ENCODE results near the gene NEK2.
"Not testable (repeated sequence)": the region's sequence is repeated elsewhere in the genome, so short reads cannot be mapped to it uniquely, and the experiment has no call there.

NEK2 gene

DNA sequence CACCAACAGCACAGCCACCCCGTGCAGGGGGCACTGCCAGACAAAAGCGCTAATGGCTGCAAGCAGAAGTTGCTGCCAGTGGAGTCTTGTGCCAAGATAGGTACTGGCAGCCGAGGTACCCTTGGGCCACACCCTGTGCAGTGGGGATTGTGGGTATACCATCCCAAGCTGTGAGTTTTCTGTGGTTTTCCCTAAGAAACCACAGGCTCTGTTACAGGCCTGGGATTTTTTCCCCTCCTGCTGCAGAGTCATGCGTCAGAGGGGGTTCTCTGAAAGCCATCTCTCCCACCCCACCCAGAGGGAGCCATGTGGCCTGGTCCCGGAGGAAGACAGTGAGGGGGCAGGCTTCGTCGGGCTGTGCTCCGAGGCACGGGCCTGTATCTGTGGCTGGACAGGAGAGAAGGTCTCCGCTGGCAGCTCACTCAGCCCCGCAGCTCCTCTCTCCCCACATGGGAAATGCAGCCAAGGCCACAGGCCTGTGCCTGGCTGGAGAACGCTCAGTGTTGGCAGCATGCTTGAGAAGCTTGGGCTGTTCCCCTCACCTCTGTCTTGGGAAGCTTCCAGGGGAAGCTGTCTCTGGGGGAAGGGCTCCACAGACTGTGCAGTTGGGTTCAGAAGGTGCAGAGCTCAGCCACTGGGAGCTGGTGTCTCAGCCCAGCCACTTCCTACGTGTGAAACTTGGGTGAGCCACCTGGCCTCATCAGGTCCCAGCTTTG lies 42.5 kb downstream of the NEK2 start:
- no peak for DNase-seq (ENCODE audit: low read depth in 2 of 2)

DNA sequence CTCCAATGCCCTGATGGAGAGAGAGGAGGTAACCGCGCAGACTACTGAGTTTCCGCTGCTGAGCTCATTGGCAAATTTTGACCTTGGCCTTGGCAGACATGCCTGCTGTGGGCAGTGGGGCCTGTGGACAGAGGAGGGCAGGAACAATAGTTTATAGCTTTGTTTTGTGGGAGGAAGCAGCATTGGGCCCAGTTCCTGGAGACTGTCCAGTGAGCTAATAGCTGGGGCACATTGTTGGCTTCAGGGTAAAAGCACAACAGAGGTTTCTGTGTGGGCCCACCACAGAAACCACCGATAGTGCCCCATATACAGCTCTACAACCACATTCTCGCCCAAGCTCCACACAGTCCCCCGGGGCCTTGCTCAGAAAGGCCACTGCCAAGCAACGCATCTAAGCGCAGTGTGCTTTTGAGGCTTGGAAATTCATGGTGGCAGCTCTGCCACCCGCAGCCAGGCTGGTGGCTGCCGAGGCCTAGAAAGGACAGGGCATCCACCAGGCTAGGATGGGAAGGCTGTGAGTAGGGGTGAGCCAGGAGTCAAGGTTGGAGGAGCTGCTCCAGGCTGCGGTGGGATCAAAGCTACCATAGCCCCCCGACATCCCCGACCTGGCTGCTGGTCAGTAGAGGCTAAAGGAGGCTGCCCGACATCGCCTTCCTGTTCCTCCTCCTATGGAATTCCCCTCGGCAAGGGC lies 43.2 kb downstream of the NEK2 start:
- DNase-seq (ENCODE audit: low read depth in 2 of 2), result no peak

DNA sequence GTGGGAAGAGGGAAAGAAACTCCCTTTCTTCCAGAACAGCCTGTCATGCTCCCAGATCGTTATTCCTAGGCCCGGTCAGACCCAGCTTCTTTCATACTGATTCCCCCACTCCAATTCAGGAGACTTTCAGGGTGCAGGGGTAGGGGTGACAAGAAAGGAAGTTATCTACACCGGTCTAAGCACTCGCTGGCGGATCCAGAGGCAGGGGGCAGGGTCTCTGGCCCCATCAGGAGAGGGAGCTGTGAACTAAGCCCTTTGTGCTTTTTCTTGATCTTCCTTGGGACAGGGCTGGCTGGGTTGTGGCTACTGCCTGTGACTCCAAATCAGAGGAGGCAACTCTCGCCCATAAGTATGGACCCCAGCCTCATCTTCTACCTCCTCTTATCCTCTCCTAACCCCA lies 44.3 kb downstream of the NEK2 start:
- DNase-seq (ENCODE audit: low read depth in 2 of 2), result no peak

DNA sequence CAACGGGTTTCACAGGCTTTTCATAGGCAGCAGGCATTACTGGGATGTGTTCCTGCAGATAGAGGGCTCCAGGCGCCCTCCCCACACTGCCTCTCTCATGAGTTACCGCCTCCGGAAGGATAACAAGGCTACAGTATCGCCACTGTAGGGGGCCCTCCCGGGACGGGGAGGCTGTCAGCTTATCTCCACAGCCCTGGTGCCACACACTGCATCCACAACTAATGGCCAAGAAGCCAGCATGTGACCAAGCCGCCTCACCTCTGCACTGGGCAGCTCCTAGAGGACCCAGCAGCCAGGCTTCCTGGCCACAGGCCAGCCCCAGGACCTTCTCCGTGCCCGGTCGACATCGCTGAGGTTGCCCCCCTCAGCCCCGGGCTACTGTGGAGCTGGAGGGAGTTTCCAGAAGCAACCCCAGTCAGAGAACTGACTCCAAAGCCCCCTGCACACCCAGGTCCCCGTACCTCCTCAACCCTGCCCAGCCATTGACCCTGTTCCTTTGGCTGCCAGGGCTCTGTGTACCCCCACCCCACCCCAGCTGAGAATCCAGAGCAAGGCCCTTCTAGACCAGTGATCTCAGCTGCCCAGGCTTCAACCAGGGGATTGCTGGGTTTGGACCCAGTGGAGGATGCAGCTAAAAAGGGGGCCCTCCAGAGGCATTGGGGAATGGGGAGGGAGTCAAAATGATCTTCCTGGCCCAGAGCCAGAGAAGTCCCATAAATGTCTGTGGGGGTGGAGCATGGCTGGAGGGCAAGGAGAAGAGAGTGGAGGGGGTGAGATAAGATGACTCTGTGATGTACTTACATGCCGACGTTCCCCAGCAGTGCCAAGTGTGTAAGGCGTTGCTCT lies 45.0 kb downstream of the NEK2 start:
- no peak for DNase-seq (ENCODE audit: low read depth in 2 of 2)

DNA sequence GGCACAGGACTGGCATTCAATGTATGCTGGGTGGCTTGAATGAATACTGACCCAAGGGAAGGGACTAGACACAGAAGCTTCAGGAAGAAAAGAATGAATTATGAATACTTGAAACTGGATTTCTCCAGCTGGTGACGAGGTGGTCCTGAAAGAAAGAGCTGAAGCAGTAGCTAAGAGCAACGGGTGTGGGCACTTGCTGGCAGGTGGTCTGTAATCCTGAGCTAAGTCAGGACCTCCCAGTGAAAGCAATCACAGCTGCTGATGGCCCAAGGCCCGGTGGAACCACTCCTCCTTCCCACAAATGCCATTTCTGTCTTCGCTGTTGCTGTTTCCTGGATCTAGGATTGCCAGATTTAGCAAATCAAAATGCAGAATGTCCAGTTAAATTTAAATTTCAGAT lies 47.0 kb downstream of the NEK2 start:
- no peak for DNase-seq (ENCODE audit: low read depth in 2 of 2)

DNA sequence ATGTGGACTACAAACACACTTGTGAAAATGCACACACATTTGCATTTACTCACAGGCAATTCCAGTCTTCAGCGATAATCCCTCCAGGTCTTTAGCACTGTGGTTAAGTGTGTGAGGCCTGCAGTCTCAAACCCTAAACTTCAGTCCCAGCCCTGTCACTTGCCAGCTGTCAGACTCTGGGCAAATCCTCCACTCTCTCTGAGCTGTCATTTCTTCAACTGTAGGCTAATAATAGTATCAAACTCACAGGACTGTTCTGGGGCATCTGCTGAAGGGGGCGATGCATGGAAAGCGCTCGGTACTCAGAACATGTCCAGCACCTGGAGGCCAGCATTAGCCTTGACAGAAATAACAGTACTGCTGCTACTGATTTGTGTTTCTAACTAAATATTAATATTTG lies 48.2 kb downstream of the NEK2 start:
- no peak for DNase-seq (ENCODE audit: low read depth in 2 of 2)

DNA sequence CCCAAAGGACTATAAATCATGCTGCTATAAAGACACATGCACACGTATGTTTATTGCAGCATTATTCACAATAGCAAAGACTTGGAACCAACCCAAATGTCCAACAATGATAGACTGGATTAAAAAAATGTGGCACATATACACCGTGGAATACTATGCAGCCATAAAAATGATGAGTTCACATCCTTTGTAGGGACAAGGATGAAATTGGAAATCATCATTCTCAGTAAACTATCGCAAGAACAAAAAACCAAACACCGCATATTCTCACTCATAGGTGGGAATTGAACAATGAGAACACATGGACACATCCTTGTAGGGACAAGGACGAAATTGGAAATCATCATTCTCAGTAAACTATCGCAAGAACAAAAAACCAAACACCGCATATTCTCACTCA lies 49.6 kb downstream of the NEK2 start:
- not testable (repeated sequence) for DNase-seq (ENCODE audit: low read depth in 2 of 2)

DNA sequence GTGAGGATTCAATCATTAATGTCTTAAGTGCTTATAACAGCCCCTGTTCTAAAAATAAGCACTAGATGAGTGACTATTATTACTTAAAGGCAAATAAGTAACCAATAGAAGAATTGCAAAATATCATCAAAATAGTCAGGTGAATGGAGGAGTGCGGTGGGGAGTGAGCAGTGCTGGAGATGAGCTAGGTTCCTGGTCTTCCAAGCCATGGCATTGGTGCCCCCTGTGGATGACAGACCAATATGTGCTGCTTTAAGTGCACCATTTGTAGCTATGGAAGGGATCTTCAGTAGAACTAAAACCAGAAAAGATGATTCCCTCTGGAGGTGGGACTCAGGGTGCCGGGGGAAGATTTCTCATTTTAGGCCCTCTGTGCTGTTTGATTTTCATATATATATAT lies 50.4 kb downstream of the NEK2 start:
- no peak for DNase-seq (ENCODE audit: low read depth in 2 of 2)

DNA sequence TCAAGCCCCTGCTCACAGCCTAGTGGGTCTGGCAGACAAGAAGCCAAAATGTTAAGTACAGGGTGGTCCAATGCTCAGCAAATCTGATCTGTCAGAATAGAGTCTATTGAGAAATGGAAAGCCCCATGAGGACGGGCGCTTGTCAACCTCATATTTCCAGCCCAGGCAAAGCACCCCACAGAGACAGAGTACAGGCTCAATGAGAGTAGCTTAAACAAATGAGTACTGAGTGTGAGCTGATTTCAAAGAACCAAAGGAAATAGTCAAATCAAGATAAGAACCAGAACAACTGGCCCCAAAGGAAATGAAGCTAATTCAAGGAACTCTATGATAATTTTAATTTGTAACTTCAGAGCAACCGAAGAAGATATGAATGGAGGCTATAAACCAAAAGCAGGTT lies 51.9 kb downstream of the NEK2 start:
- DNase-seq (ENCODE audit: low read depth in 2 of 2), result no peak

DNA sequence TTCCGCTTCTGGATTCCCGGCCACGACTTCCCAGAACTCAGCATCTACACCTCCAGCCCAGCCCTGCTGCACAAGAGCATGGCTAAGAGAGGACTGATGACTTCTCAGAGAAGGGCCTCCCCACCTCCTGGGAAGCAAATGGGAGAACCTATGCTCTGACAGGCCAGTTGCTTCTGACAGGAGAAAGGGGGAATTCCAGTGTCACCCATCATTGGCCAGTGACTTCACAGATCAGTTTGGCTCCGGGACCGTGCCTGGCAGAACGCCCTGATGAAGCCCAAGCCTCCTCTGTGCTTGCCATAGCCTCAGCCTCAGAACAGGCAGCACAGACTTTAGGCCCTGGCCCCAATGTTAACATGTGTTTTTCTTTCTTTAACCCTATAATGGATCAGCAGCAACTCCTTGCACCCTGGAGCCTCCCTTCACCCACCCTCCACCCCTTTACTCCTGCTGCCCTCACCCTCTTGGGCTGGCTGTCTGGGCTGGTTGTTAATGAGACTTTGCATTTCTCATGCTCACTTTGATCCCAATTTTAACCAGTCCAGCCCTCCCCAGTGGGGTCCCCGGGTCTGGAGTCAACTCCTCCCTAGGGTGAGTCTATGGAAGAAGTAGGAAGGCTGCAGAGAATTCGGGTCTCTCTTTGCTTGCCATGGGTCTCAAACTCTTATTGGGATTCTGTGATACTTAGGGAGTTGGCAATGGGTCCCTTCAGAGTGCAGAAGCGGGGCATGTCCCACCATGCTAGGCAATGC lies 53.8 kb downstream of the NEK2 start:
- DNase-seq (ENCODE audit: low read depth in 2 of 2), result no peak

DNA sequence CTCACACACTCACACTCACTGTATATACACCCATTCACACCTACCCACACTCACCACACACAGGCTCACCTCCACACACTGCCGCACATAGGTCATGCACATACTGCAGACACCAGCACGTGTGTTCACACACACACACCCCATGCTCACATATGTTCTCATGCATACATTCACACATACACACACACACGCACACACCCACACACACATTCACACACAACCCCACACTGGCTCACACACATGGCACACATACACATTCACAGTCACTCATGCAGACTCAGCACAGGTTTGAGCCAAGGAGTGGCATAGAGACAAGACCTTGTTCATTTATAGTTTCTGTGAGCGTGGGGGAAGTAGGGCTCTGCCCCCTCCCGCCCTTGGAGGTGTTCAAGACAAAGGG lies 55.3 kb downstream of the NEK2 start:
- DNase-seq (ENCODE audit: low read depth in 2 of 2), result no peak

DNA sequence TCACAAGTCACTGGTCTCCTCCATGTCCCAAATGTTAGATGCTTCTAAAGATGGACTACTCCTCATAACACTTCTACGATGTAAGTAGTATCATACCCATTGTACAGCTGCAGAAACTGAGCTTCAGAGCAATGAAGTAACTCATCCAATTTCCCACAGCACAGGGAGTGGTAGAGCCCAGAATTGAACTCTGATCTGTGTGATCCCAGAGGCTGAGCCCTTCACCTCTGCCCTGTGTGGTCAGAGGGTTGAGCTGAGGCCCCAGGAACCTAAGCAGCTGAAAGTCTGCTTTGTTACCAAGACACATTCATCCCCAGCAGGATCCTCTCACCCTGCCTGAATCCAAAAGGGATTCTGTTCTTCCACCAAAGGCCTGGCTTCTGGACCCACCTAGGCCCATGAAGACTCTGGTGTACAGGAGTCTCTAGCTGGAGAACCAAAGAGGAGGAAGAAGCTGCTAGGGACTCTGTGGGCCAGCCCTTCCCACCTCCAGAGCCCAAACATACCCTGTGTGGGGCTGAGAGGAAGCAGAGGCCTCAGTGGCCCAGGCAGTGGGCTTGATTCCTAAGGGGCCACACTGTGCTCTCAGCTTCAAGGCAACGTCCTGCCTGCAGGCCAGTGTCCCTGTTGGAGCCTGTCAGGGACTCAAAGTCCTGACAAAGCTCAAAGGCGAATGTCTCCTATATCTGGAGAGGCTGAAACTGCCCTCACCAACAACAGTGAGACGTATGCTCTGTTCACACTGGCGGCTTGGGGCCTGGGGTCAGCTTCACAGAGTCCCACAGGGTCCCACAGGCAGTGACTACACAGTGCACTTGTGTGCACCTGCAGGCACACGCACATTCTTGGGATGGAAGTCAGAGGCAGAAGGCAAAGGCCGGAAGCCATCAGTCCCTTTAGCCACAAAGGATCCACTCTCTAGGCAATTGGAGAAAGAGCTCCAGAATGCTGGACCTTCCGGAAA lies 56.1 kb downstream of the NEK2 start:
- no peak for DNase-seq (ENCODE audit: low read depth in 2 of 2)

DNA sequence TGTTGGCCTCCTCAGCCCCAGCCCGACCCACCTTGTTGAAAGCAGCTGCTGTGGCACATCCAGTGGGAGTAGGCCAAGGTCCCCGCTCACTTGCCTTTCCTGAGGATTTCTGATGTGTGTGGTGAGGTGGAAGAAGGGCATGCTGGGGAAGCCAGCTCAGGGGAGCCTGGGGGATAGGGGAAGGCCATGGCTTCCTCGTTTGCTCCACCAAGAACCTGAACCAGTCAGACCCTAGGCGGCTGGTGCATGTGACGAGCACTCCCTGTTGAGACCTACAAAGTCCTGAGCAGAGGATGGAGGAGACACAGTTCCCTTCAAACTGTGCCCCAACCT lies 58.5 kb downstream of the NEK2 start:
- no peak for DNase-seq (ENCODE audit: low read depth in 2 of 2)

DNA sequence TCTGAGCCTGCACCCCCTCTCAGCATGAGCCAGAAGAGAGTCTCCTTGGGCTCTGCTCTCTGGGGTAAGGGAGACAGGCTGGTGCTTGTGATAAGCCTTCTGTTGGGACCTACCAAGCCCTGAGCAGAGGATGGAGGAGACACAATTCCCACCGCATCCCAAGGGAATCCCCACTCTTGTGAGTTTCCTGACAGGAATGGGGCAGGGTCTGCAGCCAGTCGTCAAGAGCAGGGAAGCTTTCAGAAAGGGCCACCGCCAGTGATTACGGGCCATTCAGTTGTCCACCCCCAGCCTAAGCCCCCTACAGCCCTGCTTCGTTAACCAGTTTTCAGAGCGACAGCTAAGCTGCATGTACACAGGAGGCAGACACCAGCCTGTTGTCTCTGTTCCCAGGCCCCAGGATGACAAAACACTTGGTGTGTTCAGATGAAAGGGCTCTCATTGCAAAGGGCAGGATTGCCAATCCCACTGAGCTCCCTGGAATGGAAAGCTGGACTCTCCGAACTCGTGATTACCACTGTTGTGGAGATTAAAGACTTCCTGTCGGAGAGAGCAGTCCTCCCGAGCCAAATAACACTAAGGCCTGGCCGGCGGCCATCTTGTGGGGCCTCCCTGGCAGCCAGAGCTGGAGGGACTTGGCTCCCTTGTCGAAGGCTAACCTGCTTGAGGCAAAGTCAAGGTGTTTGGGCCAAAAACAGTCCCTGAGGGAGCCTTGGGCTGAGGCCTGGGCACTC lies 59.0 kb downstream of the NEK2 start:
- no peak for DNase-seq (ENCODE audit: low read depth in 2 of 2)

DNA sequence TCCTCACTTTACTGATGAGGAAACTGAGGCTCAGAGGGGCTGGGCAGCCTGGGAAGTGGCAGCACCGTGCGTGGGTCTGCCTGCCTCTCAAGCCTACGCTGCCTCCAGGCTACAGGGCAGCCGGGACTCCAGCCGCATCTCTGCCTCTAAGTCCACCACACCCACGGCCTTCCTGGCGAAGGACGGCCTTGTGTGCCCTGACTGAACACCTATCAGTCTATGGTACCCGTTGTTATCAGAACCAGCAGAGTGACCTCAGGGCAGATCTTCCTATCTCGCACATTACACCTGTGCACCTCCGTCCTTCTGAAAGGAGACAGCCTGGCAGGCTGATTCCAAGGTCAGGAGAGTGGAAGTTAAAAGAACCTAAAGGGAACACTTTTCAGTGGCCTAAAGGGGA lies 60.8 kb downstream of the NEK2 start:
- no peak for DNase-seq (ENCODE audit: low read depth in 2 of 2)

DNA sequence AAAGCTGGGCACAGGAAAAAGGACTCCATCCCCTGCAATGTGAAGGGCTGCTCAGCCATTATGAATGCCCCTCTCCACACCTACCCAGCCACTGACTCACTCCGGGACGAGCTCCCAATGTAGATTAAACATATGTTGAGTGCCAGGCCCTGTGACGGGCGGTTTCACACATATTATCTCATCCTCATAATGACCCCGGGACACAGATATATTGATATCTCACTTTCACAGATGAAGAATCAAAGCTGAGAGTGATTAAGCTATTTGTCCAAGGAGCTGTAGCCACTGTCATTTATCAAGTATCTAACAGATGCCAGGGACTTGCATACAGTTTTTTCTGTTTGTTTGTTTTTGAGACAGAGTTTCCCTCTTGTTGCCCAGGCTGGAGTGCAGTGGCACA lies 61.5 kb downstream of the NEK2 start:
- DNase-seq (ENCODE audit: low read depth in 2 of 2), result no peak

DNA sequence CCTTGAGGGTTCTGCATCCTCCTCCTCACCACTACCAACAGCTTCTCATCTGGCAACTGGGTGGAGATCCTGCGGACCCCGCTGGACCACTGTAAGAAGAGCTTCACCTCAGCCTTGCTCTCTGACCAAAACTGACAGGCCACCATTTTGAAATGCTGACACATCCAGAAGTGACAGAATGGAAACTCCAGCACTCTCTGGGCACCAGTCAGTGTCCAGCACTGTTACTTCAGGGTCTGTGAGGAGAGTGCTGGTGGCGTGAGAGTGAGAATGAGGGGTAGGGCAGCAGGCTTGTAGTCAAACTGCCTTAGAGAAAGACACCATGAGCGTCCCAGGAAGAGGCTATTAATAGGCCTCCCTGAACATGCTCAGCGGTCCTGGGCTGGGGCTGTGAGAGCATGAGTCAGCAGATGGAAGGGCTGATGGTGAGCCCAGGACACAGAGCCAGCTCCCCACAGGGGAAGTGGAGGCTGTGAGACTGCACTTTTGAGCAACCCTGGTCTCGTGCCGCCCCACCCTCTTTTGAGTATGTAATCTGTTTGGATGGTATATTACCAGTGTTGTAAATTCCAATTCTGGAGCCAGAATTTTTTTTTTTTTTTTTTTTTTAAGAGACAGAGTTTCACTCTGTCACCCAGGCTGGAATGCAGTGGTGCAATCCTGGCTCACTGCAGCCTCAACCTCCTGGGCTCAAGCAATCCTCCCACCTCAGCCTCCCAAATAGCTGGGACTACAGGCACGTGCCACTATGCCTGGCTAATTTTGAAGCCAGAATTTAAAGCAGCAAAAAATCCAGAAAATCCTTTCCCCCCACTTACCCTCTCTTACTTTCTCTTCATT lies 62.1 kb downstream of the NEK2 start:
- no peak for DNase-seq (ENCODE audit: low read depth in 2 of 2)

DNA sequence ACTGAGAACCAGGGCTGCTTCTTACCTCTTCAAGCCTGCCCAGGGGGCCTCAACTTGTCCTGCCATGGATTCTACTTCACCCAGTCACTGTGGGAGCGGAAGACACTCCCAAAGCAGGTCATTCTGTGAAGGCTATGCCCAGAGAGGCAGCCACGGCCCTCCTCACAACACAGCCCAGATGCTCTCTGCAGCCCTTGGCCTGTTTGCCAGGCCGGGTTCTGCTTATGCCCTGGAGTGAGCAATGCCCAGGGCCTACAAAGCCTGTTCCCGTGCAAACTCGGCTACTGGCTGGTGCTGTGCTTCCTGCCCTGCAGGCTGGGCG lies 62.7 kb downstream of the NEK2 start:
- no peak for DNase-seq (ENCODE audit: low read depth in 2 of 2)
